ENCODE data around the gene ERI3. TPM values are rescaled to one million over a fixed set of nuclear protein-coding genes. Genes with fewer than 3 reads are reported as not detected.

Gene ERI3
- polyA plus RNA-seq, 2 of the 4 experiments (the other 2 are of a cell fraction), result 43.4 to 44.7 TPM

GRCh38 chr1:44283524-44284173, 71.4 kb downstream of the ERI3 start:
- Histone ChIP-seq H3K4me3 (no peak overlapping the region), H3K27ac (peak overlapping the region in 1 of 2 experiments; percentile 52; a peak in 3 of 6 replicates), H3K9me3 (no peaks in the 10 kb centered on the region), H3K4me1 (peaks cover 18% of the 10 kb centered on the region), H3K4me2 (peak overlapping the region; percentile 46)
- peak; percentile 43 to 64; a peak in 3 of 6 replicates for ATAC-seq
- CTCF ChIA-PET, result interaction anchor here (1.0 to 1.1 kb wide), 2 partner anchors 66 to 369 kb away, joined by 3 read pairs; no protein-coding TSS in a partner anchor
- 60% methylated on average over 2 of the region's 3 CpGs for WGBS (ENCODE audit: missing lambda C conversion rate)
- no peak for FAIRE-seq
- TF ChIP-seq RCOR1 (IDR thresholded peaks at IDR 0.05; ENCODE audit: low read depth, low read length) (no peak), BHLHE40 (IDR thresholded peaks at IDR 0.05; ENCODE audit: low read depth, low read length) (no peak)
- POLR2A ChIA-PET, result no interaction called here
- peak; percentile 7 to 37 for DNase-seq (ENCODE audit: low read depth in 1 of 2, low spot score in 1 of 2)

GRCh38 chr1:44282704-44283426, 72.2 kb downstream of the ERI3 start:
- Histone ChIP-seq H3K27ac (peak overlapping the region in 1 of 2 experiments; percentile 35; a peak in 1 of 6 replicates), H3K4me3 (no peak overlapping the region), H3K9me3 (no peaks in the 10 kb centered on the region), H3K4me1 (peaks cover 18% of the 10 kb centered on the region), H3K4me2 (peak overlapping the region; percentile 46)
- ChIA-PET POLR2A (no interaction called here), CTCF (interaction anchor here (1.1 kb wide), 1 partner anchor 65 kb away, joined by 3 read pairs; no protein-coding TSS in a partner anchor)
- DNase-seq (ENCODE audit: low read depth in 1 of 2, low spot score in 1 of 2) (no peak), ATAC-seq (0 out of 6 replicates have a peak, but pooled peaks of 1 of the 2 experiments have one; percentile 24), FAIRE-seq (no peak)
- WGBS (ENCODE audit: missing lambda C conversion rate), result 92% methylated on average over 3 of the region's 8 CpGs
- TF ChIP-seq USF2 (IDR thresholded peaks at IDR 0.05) (no peak), RARB (CRISPR knock-in tag; IDR thresholded peaks at IDR 0.05) (no peak), RAD21 (conservative IDR thresholded peaks at IDR 0.05 in 1 of 2, IDR thresholded peaks at IDR 0.05 in 1 of 2) (no peak), CHD4 (IDR thresholded peaks at IDR 0.05; ENCODE audit: borderline replicate concordance) (no peak), ATOH8 (CRISPR knock-in tag; IDR thresholded peaks at IDR 0.05; ENCODE audit: low read depth) (no peak), TFCP2L1 (CRISPR knock-in tag; IDR thresholded peaks at IDR 0.05) (no peak), CBX2 (IDR thresholded peaks at IDR 0.05; ENCODE audit: borderline replicate concordance, low read depth) (no peak), ZFP36 (IDR thresholded peaks at IDR 0.05; ENCODE audit: borderline replicate concordance, partially characterized antibody) (no peak), CHD2 (IDR thresholded peaks at IDR 0.05; ENCODE audit: low read length, partially characterized antibody) (no peak), BHLHE40 (IDR thresholded peaks at IDR 0.05; ENCODE audit: low read depth, low read length) (no peak), MAZ (IDR thresholded peaks at IDR 0.05; ENCODE audit: borderline replicate concordance, low read depth, low read length) (no peak)

GRCh38 chr1:44281962-44282703, 72.9 kb downstream of the ERI3 start:
- no peak overlapping the region for H3K27ac ChIP-seq
- ATAC-seq (no peak), DNase-seq (ENCODE audit: low read depth in 1 of 2, low spot score in 1 of 2) (no peak), FAIRE-seq (no peak)
- TF ChIP-seq CHD4 (IDR thresholded peaks at IDR 0.05; ENCODE audit: borderline replicate concordance), result no peak
- TF ChIP-seq TFCP2L1 (CRISPR knock-in tag; IDR thresholded peaks at IDR 0.05), result no peak
- no peak for TF ChIP-seq SMC3 (IDR thresholded peaks at IDR 0.05)
- no peak for TF ChIP-seq USF2 (IDR thresholded peaks at IDR 0.05)
- no peak for TF ChIP-seq ZNF302 (CRISPR knock-in tag; IDR thresholded peaks at IDR 0.05)
- H3K9me3 ChIP-seq, result no peaks in the 10 kb centered on the region
- POLR2A ChIA-PET, result no interaction called here
- WGBS (ENCODE audit: missing lambda C conversion rate), result 83% methylated on average over 1 of the region's 1 CpG
- no peak overlapping the region for H3K4me2 ChIP-seq
- CTCF ChIA-PET, result interaction anchor here (1.1 kb wide), 1 partner anchor 65 kb away, joined by 3 read pairs; no protein-coding TSS in a partner anchor
- peaks cover 18% of the 10 kb centered on the region for H3K4me1 ChIP-seq
- no peak overlapping the region for H3K4me3 ChIP-seq
